Stimulated activated CD8-positive, alpha-beta memory T cell treated with anti-CD3 and anti-CD28 coated beads, Interleukin-4, amount 100 ng/mL, for 4 hours (primary cell): ENCODE results near the gene KRTAP5-1.
"Not testable (repeated sequence)": the region's sequence is repeated elsewhere in the genome, so short reads cannot be mapped to it uniquely, and the experiment has no call there.

ENCODE experiments used
- DNase-seq, 2 donors: peaks; one replicate each; pipeline ENCODE4 v3.0.0-alpha.2; 2020; ENCODE audit warnings: low read depth in 2 of 2, low spot score in 1 of 2

The KRTAP5-1 gene

GRCh38 chr11:1603629-1604028, 18.5 kb upstream of the KRTAP5-1 start:
- DNase-seq = no peak

- DNase-seq = not testable (repeated sequence)
Measured at GRCh38 chr11:1601663-1602062, 16.6 kb upstream of the KRTAP5-1 start.

GRCh38 chr11:1600626-1601025, 15.5 kb upstream of the KRTAP5-1 start:
- DNase-seq = no peak

- no peak for DNase-seq
Measured at GRCh38 chr11:1598816-1599215, 13.7 kb upstream of the KRTAP5-1 start.

- DNase-seq = not testable (repeated sequence)
Measured at GRCh38 chr11:1598406-1598805, 13.3 kb upstream of the KRTAP5-1 start.

- DNase-seq = no peak
Measured at GRCh38 chr11:1597994-1598380, 12.9 kb upstream of the KRTAP5-1 start, which contains the start of gene KRTAP5-2. Gene KRTAP5-2, minus strand, starts transcription at chr11:1598294. Its CDS starts 44 bp downstream, at chr11:1598250.

GRCh38 chr11:1597331-1597993, 12.4 kb upstream of the KRTAP5-1 start:
- DNase-seq = no peak

GRCh38 chr11:1596576-1597121, 11.6 kb upstream of the KRTAP5-1 start:
- not testable (repeated sequence) for DNase-seq

- not testable (repeated sequence) for DNase-seq
Measured at GRCh38 chr11:1595994-1596575, 11.0 kb upstream of the KRTAP5-1 start.

GRCh38 chr11:1592628-1593027, 7.5 kb upstream of the KRTAP5-1 start:
- DNase-seq = no peak

- no peak for DNase-seq
Measured at GRCh38 chr11:1589996-1590395, 4.9 kb upstream of the KRTAP5-1 start.

- not testable (repeated sequence) for DNase-seq
Measured at GRCh38 chr11:1589191-1589963, 4.3 kb upstream of the KRTAP5-1 start.

GRCh38 chr11:1586699-1587098, 1.6 kb upstream of the KRTAP5-1 start:
- no peak for DNase-seq

- DNase-seq = not testable (repeated sequence)
Measured at GRCh38 chr11:1582909-1583308, 2.2 kb downstream of the KRTAP5-1 start.

- no peak for DNase-seq
Measured at GRCh38 chr11:1581976-1582375, 3.1 kb downstream of the KRTAP5-1 start.

- DNase-seq = no peak
Measured at GRCh38 chr11:1576825-1577224, 8.3 kb downstream of the KRTAP5-1 start.

- DNase-seq = not testable (repeated sequence)
Measured at GRCh38 chr11:1575756-1576155, 9.3 kb downstream of the KRTAP5-1 start.

GRCh38 chr11:1574933-1575242, 10.2 kb downstream of the KRTAP5-1 start:
- no peak for DNase-seq

- DNase-seq = no peak
Measured at GRCh38 chr11:1574238-1574932, 10.7 kb downstream of the KRTAP5-1 start.

GRCh38 chr11:1573903-1574237, 11.2 kb downstream of the KRTAP5-1 start:
- DNase-seq = no peak

- no peak for DNase-seq
Measured at GRCh38 chr11:1573077-1573902, 11.8 kb downstream of the KRTAP5-1 start.
